SHP77 (cell line): ENCODE results near the gene WDR17.

Source experiments
- DNase-seq, 2 experiments: peaks; one replicate each; lab custom pipeline; 2025; lab: John Stamatoyannopoulos, UW

The WDR17 gene

DNA sequence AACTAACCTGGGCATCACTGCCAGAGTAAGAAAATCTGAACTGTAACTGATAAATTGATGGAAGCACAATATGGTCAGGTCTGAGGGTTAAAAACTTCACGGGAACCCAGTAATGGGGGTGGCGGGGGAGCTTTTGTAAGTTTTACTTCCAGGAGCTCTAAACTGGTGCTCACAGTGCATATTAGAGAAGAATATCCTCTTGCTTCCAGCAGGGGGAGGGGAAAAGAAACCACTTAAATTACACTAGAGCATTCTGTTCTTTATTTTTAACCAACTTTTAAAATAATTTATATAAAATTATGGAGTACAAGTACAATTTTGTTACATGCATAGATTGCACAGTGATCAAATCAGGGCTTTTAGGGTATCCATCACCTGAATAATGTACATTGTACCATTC, 33.7 kb downstream of the WDR17 start:
- no peak for DNase-seq

DNA sequence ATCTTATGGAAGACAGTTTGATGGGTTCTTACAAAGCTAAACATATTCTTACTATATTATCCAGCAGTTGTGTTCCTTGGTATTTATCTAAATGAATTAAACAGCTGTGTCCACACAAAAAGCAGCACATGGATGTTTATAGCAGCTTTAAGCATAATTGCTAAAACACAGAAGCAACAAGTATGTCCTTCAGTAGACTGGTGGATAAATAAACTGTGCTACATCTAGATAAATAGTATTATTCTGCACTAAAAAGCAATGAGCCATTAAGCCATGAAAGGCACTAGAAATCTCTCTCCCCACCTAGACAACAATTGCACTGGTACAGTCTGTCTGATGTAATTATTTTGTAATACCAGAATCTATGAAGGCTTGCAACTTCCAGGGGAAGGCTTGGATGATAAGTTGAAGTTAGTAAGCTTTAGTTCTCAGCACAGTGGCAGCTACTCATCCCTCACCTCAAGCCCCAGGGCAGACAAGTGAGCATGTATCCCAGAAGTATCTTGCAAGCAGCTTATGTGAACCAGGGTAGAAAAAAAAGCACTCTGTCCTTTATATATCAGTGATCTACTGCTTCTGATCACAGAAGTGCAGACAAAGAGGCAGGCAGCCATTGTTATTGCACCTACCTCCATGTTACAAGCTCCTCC, 36.9 kb downstream of the WDR17 start:
- DNase-seq = no peak

- DNase-seq = no peak
Measured at GRCh38 chr4:176107695-176108094, 42.1 kb downstream of the WDR17 start.

DNA sequence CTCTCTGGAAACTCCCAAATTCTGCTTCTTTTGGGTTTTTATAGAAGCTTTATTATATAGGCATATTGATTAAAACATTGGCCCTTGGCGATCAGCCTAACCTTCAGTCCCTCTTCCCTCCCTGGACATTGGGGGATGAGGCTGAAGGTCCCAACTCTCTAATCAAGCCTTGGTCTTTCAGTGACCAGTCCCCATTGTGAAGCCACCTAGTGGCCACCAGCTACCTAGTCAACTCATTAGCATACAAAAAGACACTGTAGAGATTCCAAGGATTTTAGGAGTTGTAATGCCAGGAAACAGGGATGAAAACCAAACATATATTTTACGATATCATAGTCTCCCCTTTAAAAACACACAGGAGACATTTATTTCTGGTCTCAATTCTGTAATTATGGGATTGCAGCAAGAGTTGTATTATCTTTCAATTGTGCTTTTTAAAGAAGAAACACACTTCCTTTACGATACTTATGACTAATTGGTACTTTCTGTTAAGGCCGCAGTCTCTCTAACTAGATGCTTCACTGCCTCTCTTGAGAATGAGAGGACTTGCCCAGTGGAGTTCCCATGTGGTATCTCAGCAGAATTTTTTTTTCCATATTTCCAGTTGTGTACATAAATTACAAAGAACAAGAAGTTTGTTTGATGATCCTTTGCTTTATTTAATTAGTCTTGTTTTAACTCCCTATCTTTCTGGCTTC, 58.2 kb downstream of the WDR17 start:
- peak; percentile 11 to 12 for DNase-seq

GRCh38 chr4:176125063-176125462, 59.4 kb downstream of the WDR17 start:
- DNase-seq = no peak

- DNase-seq = no peak
Measured at GRCh38 chr4:176134670-176135069, 69.0 kb downstream of the WDR17 start.

- no peak for DNase-seq
Measured at GRCh38 chr4:176137631-176138030, 72.0 kb downstream of the WDR17 start.

DNA sequence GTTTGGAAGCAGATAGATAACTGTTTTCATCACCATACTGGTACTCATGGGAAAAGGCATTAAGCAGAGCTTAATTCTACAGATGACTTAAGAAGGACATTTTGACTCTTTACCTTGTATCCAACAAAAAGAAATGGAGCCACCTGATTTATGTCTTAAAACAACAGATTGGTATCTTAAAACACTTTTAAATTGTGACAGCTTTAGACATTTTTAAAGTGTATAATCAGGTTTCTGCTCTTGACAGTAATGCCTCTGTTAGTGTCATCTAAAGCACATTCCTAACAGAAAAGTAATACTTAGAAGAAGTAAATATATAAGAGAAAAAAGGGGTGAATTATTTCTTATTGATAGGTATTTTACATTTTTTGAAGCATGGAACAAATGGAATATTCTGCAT, 73.9 kb downstream of the WDR17 start:
- DNase-seq = no peak

DNA sequence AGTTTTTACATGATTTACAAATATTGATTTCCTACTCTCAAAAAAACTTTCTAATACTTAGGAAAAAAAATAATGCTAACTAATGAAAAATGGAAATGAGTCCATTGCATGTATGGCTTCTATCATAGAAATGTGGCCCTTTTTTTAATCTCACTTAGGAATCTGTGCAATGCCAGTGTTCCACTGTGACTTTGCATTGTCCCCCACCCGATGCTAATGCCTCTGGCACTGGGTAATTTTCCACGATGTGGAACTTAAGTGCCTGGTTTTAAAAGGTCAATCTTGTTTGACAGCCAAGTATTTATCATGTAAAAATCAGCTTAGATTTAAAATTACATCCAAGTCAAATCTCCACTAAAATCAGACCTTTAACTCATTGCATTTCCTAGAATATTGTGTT, 76.6 kb downstream of the WDR17 start:
- DNase-seq = no peak

DNA sequence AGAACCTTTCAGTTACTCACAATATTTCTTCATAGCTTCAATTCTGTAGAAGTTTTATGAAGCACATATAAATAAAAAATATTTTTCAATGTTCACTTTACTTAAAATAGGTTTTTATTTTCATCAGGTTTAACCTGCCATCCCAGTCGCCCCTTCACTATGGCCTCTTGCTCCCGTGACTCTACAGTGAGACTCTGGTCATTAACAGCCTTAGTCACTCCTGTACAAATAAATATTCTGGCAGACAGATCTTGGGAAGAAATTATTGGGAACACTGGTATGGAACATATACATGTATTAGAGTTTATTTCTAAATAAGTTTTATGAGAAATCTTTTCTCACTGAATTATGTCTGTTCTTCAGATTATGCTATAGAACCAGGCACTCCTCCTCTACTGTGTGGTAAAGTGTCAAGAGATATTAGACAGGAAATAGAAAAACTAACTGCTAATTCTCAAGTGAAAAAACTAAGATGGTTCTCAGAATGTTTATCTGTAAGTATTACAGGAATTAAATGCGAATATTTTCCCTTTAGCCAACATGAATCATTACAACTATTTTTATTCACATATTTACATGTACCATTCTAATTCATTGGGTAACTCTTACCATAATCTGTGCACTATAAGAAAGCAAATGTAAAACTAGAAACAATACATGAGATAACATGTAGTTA, 84.2 kb downstream of the WDR17 start:
- no peak for DNase-seq

DNA sequence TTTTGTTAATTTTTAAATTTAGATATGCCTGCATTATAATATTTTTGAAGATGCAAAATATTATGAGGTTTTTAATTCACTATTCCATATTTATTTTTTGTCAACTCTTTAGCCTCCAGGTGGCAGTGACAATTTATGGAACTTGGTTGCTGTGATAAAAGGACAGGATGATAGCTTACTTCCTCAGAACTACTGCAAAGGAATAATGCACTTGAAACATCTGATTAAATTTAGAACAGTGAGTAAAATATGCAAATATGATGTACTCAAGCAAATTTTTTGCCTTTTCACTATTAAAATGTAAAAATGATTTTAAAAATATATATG, 84.7 kb downstream of the WDR17 start:
- peak in 1 of 2 experiments; percentile 1 for DNase-seq

DNA sequence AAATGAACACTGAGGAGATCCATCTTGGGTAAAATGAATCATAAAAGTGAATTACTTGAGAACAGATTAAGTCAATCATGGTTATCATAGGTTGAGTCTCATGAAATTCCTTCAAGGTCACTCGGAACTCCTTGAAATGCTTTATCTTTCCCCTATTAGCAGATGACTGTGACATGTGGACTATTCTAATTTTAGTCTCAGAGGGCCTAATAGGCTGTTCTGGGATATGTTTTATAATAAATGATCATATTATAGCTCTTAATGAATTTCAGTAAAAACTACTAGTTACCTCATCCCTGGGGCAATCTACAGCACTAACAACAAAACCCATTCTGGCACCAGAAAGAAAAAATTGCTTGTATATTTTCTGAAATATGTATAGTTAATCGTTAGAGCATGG, 85.1 kb downstream of the WDR17 start:
- DNase-seq = no peak

GRCh38 chr4:176153124-176153523, 87.5 kb downstream of the WDR17 start:
- no peak for DNase-seq

DNA sequence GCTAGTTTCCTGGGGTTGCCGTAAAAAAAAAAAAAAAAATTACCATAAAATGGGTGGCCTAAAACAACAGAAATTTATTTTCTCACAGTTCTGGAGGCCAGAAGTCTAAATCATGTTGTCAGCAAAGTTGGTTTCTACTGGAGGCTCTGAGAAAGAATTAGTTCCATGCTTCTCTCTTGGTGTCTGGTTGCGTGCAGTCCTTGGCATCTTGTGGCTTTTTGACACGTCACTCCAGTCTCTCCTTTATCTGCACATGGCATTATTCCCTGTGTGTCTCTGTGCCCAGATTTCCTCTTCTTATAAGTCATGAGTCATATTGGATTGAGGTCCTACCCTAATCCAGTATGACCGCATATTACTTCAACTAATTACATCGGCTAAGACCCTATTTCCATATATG, 91.0 kb downstream of the WDR17 start:
- DNase-seq = no peak

- DNase-seq = no peak
Measured at GRCh38 chr4:176163041-176163440, 97.4 kb downstream of the WDR17 start.

GRCh38 chr4:176185051-176185450, 119.4 kb downstream of the WDR17 start:
- no peak for DNase-seq

DNA sequence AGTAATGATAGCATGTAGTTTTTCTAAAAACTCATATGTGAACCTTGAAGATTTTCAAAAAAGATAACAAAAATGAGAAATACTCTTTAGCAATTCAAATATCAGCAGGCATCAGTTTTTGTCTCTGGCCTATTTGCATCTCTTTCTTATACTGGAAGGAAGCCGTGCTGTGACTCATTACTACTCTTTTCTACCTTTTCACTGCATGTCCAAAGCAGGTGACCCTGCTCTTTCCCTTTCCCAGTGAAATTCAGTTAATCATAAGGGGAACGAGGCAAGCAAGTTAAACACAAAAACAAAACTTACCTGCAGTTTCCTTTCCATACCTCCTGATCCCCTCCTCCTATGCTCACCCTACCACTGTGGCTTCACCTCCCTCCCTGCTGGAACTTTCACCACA, 120.4 kb downstream of the WDR17 start:
- DNase-seq = no peak

GRCh38 chr4:176186671-176187395, 121.2 kb downstream of the WDR17 start:
- no peak for DNase-seq

DNA sequence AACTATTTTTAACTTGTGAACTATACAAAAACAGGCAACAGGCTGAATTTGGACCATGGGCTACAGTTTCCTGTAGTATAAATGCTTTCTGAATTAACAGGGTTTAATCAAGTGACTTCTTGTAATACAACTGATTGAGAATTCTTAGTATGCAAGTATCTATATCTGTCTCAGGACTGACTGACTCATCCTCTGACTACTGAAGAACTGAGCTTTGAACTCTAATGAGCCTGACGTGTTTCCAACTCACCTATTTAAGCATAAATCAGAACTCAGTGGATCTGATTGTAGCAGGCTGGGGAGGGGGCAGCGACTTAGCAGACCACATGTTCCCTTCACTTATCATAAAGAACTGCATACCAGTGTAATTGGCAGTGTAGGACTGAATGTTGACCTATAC, 122.0 kb downstream of the WDR17 start:
- DNase-seq = no peak

DNA sequence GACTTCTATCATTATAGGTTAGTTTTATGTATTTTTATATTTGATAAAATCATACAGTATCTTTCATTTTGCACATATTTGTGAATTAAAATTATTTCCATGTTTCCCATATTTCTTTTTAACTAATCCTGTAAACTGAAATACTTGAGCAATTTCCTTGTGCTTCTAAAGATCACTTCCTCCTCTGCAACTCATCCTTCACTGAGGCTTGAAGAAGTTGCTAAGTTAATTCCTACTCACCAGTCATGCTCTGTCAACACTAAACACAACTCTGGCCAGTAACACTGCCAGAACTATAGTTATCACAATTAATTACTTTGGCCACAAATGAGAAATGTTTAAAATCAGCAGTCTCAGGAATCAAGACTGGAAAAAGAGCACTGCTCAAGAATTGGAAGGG, 123.0 kb downstream of the WDR17 start:
- DNase-seq = no peak

- no peak for DNase-seq
Measured at GRCh38 chr4:176189891-176190795, 124.5 kb downstream of the WDR17 start.

- peak; percentile 66 for DNase-seq
Measured at GRCh38 chr4:176191974-176192373, 126.3 kb downstream of the WDR17 start.
